Measurements from ENCODE around the gene PIGV.

The PIGV gene

GRCh38 chr1:26784886-26785285, 2.9 kb upstream of the PIGV start:
- TF ChIP-seq CTCF (IDR thresholded peaks at IDR 0.05; ENCODE audit: extremely low read depth, insufficient read depth, missing control alignments): no peak
- in situ Hi-C loops (cut with MboI; ENCODE audit: low pct_unique_long_range_greater_than_20kb, low sequenced_read_pairs, unreplicated experiment): no loop called here
- DNase-seq (ENCODE audit: low spot score): no peak

GRCh38 chr1:26785611-26786436, 1.9 kb upstream of the PIGV start:
- in situ Hi-C loops (cut with MboI; ENCODE audit: low pct_unique_long_range_greater_than_20kb, low sequenced_read_pairs, unreplicated experiment): no loop called here
- no peak for TF ChIP-seq CTCF (IDR thresholded peaks at IDR 0.05; ENCODE audit: extremely low read depth, insufficient read depth, missing control alignments)
- no peak for DNase-seq (ENCODE audit: low spot score)

DNA sequence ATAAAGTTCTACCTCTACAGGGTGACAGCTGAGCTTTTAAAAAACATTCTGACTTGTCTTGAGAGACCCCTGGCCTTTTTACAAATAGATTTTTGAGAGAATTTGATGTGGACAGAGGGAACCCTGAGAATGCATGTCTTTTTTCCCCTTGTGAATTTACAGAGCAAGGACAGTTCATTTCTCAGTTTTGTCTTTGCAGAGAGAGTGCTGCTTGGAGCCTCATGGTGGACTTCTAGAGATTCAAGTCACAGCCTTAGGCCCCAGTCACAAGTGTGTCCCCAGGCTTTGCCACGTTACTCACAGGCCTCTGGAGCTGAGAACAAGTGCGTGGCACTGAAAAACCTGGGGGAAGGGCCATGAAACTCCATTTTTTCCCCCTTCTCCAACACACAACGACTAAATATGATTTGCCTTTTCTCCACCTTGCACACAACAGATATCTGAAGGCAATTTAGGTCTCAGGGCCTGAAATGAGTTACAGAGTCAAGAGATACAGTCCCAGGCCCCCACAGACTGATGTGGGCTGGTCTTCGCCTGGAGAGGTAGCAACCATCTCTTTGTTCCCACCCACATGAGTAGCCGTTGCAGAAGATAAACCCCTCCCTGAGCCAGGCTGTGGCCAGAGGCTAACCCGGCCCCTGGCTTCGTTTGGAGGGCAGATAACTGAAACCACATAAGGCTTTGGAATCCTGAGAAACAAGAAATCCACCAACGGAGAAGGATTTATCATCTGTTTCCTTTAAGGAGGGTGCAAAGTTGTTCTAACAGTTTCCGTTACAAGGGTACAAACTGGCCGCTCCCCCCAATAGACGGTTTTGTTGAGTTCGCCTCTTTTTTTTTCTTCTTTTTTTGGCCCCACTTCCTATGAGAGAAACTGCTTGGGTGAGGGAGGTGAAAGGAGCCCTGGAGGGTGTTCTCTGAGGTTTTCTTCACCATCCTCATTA, 1.0 kb upstream of the PIGV start:
- in situ Hi-C loops (cut with MboI; ENCODE audit: low pct_unique_long_range_greater_than_20kb, low sequenced_read_pairs, unreplicated experiment): no loop called here
- peak; percentile 74 for DNase-seq (ENCODE audit: low spot score)
- no peak for TF ChIP-seq CTCF (IDR thresholded peaks at IDR 0.05; ENCODE audit: extremely low read depth, insufficient read depth, missing control alignments)

- peak; percentile 90 for DNase-seq (ENCODE audit: low spot score)
- in situ Hi-C loops (cut with MboI; ENCODE audit: low pct_unique_long_range_greater_than_20kb, low sequenced_read_pairs, unreplicated experiment): no loop called here
- no peak for TF ChIP-seq CTCF (IDR thresholded peaks at IDR 0.05; ENCODE audit: extremely low read depth, insufficient read depth, missing control alignments)
Observed at GRCh38 chr1:26787381-26787705, 407 bp upstream of the PIGV start.

- no peak for DNase-seq (ENCODE audit: low spot score)
- in situ Hi-C loops (cut with MboI; ENCODE audit: low pct_unique_long_range_greater_than_20kb, low sequenced_read_pairs, unreplicated experiment): no loop called here
- TF ChIP-seq CTCF (IDR thresholded peaks at IDR 0.05; ENCODE audit: extremely low read depth, insufficient read depth, missing control alignments): no peak
Observed at GRCh38 chr1:26788515-26788785, 700 bp downstream of the PIGV start.

DNA sequence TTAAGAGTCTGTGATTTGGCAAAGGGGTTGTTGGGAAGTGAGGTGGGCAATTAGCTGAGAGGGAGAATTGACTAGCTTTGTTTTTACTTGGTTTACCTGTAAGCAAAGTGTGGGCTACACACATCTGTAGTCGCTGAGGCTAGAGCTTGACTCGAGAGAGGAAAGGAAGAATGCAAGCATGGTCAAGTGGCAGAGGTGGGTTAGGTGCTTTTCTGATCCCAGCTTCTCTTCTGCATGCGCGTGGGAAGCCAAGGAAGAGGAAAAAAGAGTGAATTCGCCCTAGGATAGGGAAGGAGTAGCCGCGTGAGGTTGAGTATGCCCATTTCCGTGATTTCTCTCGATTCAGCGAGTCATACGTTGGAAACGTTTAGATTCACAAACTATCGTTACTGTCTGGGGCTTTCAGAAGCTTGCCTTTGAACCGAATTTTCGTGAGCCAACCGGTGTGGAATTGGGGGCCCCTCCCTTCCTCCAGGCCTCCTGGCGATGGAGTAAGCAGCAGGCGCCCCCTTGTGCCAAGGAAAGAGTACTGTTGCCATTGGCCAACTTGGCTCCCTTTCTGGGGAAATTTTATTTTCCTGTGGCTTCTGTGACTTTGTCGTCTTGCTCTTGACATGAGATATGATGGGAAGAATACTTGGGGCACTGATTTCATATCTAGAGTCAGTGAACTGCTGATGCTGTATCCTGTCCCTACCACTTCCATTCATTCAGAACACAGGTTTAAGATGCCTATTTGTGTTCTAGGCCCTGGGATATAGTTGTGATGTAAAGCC, 1.3 kb downstream of the PIGV start:
- TF ChIP-seq CTCF (IDR thresholded peaks at IDR 0.05; ENCODE audit: extremely low read depth, insufficient read depth, missing control alignments): peak; percentile 93
- peak; percentile 84 for DNase-seq (ENCODE audit: low spot score)
- in situ Hi-C loops (cut with MboI; ENCODE audit: low pct_unique_long_range_greater_than_20kb, low sequenced_read_pairs, unreplicated experiment): no loop called here

Data from GM13977 (cell line).